Ecto neural progenitor cell (in vitro differentiated cells): ENCODE data around the gene RAB27B.

ENCODE experiments used
- DNase-seq: peaks from one replicate; pipeline ENCODE4 v3.0.0-alpha.2; 2018; ENCODE audit warnings: low spot score

The RAB27B gene

GRCh38 chr18:54910161-54910919, 82.1 kb downstream of the RAB27B start:
- DNase-seq, result no peak

- no peak for DNase-seq
Observed at GRCh38 chr18:54911551-54911950, 83.3 kb downstream of the RAB27B start.

- DNase-seq, result no peak
Observed at GRCh38 chr18:54914816-54915215, 86.5 kb downstream of the RAB27B start.

- no peak for DNase-seq
Observed at GRCh38 chr18:54916507-54916906, 88.2 kb downstream of the RAB27B start.

GRCh38 chr18:54918060-54918459, 89.8 kb downstream of the RAB27B start:
- DNase-seq, result no peak

- no peak for DNase-seq
Observed at GRCh38 chr18:54919412-54919811, 91.1 kb downstream of the RAB27B start.

- no peak for DNase-seq
Observed at GRCh38 chr18:54923339-54923956, 95.2 kb downstream of the RAB27B start.

- no peak for DNase-seq
Observed at GRCh38 chr18:54924948-54925347, 96.7 kb downstream of the RAB27B start.

GRCh38 chr18:54926593-54927325, 98.5 kb downstream of the RAB27B start:
- DNase-seq, result no peak

GRCh38 chr18:54928236-54928635, 100.0 kb downstream of the RAB27B start:
- DNase-seq, result no peak

- no peak for DNase-seq
Observed at GRCh38 chr18:54931152-54931551, 102.9 kb downstream of the RAB27B start.

- no peak for DNase-seq
Observed at GRCh38 chr18:54932472-54932871, 104.2 kb downstream of the RAB27B start.

- no peak for DNase-seq
Observed at GRCh38 chr18:54938506-54938905, 110.2 kb downstream of the RAB27B start.

- DNase-seq, result no peak
Observed at GRCh38 chr18:54939361-54939917, 111.2 kb downstream of the RAB27B start.

- DNase-seq, result no peak
Observed at GRCh38 chr18:54942144-54942543, 113.9 kb downstream of the RAB27B start.

GRCh38 chr18:54942569-54942968, 114.3 kb downstream of the RAB27B start:
- no peak for DNase-seq
